ENCODE results near the gene PPM1E.

DNA sequence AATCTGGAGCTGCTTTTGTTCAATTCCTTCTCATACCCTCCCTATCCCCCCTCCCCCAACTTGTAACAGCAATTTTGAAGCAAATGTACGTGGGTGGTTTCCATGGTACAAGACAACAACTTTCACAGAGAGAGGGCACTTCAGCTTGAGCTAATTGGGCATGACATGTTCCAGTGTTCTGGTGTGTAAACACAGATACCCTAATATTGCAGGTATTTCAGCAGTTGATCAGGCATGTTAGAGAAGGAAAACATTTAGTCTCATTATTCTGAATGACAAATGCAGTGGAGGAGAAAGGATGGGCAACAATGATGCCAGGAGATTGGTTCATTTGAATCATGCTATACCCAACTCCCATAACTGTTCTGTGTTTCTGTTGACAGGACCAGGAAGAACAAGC is 213.5 kb downstream of the PPM1E start:
- TF ChIP-seq, protein P1, sequence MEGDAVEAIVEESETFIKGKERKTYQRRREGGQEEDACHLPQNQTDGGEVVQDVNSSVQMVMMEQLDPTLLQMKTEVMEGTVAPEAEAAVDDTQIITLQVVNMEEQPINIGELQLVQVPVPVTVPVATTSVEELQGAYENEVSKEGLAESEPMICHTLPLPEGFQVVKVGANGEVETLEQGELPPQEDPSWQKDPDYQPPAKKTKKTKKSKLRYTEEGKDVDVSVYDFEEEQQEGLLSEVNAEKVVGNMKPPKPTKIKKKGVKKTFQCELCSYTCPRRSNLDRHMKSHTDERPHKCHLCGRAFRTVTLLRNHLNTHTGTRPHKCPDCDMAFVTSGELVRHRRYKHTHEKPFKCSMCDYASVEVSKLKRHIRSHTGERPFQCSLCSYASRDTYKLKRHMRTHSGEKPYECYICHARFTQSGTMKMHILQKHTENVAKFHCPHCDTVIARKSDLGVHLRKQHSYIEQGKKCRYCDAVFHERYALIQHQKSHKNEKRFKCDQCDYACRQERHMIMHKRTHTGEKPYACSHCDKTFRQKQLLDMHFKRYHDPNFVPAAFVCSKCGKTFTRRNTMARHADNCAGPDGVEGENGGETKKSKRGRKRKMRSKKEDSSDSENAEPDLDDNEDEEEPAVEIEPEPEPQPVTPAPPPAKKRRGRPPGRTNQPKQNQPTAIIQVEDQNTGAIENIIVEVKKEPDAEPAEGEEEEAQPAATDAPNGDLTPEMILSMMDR (IDR thresholded peaks at IDR 0.05; ENCODE audit: low read depth, low read length, poor library complexity, severe bottlenecking) = no peak
- no peak for TF ChIP-seq EZH2phosphoT487 (IDR thresholded peaks at IDR 0.05; ENCODE audit: borderline replicate concordance, low read length)

Measured in DOHH2 (cell line).